HG03135 (cell line): ENCODE measurements around the gene COL15A1.
A peak's percentile ranks its signal among the peaks of the same experiment; 100 is the strongest.

Source experiments
- ATAC-seq: cut with Tn5 transposase; IDR thresholded peaks from one replicate; pipeline ENCODE4 v1.9.1; 2021; ENCODE audit warnings: mild to moderate bottlenecking, moderate library complexity; ENCODE audit not compliant: unreplicated experiment

Gene COL15A1

DNA sequence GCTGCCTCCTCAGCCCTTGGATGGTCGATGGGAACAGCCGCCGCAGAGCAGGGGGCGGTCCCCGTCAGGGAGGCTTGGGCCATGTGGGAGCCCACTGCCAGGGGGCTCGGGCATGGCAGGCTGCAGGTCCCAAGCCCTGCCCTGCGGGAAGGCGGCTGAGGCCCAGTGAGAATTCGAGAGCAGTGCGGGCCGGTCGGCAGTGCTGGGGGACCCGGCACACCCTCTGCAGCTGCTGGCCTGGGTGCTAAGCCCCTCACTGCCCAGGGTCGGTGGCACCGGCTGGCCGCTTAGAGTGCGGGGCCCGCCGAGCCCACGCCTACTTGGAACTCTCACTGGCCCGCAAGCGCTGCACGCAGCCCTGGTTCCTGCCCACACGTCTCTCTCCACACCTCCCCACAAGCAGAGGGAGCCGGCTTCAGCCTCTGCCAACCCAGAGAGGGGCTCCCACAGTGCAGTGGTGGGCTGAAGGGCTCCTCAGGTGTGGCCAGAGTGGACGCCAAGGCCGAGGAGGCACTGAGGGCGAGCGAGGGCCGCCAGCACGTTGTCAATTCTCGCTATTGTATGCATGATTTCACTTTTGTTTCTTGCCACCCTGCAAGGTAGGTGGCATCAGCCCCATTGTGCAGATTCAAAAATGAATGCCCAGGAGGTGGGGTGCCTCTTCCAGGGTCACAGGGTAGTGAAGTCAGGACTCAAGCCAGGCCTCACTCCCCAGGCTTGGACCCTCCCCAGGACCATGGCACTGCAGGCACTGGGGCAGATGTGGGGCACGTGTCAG lies 48.6 kb downstream of the COL15A1 start:
- no peak for ATAC-seq

DNA sequence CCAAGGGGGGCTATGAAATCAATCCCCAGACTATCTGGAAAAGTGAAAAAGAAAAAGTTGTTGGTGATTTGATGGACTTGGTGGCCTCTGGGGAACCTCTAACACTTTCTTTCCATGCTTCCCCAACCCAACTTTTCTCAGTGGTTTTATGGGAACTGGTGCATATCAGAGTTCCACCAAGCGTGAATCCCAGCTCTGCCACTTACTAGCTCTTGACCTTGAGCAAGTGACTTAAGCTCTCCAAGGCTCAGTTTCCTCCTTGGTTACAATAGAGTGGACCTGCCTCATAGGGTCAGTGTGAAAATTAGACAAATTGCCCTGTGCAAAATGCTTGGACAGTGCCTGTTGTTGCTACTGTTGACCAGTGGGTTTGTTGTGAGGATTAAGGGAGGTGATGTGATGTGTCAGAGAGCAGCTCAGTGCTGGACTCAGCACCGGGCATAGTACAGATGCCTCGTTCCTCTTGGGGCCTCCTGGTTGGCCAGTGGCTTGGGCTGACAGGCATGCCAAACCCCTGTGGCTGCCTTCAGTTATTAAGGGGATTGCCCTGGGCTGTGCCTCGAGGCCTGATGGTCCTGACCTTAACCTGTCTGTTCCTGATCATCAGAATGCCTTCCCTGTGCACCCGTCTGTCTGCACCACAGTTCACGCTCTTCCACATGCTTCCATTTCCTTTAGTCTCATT lies 49.3 kb downstream of the COL15A1 start:
- no peak for ATAC-seq

DNA sequence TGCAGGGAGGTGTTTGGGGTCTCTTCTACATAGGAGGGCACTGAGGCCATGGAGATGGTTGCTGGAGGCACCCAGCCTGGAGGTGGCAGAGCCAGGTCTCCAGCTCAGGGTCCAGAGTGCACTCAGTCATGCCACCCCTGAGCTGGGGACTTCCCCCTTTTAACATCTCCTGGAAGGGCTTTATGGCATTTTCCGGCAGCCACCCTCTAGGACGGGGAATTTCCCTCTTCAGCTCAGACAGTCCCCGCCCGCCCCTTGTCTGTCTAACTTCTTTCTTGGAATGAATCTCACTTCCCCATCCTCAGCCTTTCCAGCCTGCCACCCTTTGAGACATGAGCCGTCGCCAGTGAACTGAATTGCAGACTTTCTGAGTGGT lies 49.9 kb downstream of the COL15A1 start:
- ATAC-seq: peak; percentile 61

DNA sequence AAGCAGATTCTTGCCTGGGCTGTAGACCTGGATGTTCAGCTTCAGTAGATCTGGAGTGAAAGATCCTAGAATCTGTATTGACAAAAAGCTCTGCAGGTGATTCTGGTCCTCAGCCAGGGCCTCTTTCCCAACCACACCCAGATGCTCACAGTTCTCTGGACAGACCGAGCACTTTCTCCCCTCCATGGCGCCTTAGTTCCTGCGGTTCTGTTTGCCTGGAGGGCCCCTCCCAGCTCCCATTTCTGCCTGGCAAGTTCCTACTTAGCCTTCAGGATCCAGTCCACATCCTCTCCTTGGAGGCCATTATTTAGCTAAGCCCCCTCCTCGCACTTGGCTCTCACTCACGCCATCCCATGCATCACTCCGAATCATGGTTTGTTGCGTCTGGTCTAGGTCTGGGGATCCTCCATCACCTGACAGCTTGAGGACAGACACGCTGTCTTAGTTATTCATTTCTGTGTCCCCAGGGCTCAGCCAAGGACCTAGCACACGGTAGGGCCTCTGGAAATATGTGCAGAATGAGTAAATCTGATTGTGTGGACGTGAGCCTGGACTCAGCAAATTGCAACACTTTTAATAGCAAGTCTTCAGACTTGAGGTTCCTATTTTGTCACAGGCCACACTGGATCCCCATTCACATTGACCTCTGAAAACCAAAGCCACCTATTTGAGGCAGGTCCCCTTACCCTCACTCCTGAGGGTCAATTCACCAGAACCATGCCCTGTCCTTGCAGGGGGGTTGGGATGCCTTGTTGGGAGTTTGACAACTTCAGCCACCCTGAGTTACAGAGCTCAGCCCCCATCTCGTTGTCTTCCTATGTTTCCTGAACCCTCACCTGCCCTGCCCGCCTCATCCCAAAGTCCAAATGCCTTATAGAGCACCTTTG lies 50.7 kb downstream of the COL15A1 start:
- ATAC-seq: no peak

DNA sequence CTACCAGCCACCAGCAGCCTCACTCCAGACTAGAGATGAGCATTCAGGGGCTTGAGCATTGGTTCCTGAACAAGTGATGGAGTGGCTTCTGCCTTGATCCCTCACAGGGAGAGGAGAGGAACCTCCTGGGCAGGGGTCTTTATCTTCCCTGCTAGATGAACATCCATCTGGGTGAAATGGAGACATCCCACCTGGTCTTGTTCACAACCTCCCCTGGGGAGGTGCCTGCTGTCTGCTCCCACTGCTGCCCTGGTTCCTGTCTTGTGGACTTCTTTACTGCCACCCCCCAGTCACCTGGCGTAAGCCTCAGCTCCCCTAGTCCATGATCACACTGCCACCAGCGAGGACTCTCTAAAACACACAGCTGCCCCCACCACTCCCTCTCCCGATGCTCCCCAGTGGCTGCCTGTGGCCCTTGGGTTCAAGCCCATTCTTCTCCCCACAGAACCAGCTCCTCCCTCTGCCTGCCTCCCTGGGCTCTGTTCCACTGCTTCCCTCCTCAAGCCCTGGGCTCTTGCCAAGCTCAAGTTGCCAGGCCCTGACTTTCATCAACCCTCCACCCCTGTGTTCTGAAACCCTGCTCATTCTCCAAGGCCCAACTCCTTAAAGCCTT lies 51.5 kb downstream of the COL15A1 start:
- no peak for ATAC-seq

DNA sequence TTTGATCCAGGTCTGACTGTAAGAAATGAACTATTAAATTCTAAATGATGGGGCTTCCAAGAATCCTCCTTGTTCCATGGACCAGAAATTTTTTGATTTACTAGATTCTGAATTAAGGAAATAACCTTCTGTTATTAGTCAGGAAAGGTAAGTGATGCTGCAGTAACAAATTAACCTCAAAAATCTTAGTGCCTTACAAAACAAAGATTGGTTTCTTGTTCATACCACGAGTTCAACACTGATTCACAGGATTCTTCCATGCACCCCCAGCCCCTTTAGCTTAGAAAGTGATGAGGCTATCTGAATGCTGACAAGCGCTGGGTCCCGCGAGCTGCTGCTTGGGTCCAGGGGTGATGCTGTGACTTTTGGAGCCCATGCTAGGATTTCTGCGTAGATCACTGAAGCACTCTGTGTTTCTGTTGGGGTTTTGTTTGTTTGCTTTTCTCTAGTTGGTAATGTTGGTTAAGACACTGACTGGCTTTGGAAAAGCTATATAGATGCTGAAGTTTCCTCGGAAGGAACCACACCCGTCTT lies 52.3 kb downstream of the COL15A1 start:
- ATAC-seq: no peak

DNA sequence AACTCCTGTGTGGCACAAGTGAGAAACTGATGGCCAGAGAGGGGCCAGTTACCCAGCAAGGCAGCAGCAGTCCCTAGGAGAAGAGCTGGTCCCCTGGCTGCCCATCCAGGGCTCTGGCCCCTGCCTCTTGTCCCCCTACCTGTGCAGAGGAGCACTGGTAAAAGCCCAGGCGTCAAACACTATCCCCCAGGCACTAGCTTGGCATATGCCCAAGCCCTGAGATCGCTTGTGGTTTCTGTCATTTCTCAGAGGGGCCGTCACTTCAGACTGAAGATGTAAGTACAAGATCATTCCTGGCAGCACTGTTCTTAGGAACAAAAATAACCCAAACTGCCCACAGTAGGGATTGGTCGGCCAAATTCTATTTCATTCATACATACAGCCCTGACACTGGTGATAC lies 53.9 kb downstream of the COL15A1 start:
- ATAC-seq: no peak

DNA sequence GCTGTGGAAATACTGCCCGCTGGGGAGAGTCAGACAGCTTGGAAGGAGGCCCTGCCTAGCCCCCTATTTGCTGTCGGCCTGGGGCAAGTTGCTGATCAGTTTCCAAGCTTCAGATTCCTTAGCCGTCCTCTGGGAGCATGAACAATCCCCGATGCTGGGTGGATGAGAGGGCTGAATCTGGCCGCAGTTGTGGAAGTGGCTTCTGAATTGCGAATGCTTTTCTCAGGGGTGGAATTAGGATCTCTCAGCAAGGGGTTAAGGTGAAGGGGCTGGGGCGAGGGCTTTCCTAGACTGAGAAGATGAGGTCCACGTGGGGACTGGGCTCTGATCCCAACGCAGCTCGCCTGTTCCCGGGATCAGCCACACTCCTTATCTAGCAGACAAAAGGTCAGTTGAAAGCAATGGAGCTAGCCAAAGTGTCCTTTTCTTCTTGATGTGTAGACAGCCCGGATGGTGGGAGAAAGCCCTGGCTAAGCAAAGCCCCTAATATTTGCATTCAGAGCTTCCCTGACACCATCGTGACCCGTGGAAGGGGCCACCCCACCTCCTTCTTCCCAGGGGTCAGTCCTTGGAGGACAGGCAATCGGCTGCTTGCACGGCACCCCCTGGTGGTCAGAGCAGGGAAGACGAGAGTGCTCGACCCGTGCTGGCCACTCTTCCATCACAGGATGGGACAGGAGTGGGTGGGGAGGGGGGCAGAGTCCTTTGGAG lies 54.9 kb downstream of the COL15A1 start:
- ATAC-seq: peak; percentile 50

DNA sequence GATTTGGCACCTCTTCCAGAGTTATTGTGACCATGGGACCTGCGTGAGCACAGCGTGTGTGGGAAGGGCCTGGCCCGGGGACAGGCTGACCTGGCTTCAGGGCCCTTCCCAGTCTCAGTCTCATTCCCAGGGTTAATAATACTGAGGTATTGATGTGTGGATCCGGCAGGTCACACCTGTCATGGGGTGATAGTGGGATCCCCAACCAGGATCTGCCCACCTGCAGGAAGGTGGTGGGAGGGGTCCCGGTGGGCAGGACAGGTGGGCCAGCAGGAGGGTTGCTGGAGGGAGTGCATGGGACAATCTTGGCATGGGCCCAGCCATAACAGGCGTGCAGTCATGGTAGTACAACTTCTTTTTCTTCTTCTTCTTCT lies 55.4 kb downstream of the COL15A1 start:
- ATAC-seq: peak; percentile 12

DNA sequence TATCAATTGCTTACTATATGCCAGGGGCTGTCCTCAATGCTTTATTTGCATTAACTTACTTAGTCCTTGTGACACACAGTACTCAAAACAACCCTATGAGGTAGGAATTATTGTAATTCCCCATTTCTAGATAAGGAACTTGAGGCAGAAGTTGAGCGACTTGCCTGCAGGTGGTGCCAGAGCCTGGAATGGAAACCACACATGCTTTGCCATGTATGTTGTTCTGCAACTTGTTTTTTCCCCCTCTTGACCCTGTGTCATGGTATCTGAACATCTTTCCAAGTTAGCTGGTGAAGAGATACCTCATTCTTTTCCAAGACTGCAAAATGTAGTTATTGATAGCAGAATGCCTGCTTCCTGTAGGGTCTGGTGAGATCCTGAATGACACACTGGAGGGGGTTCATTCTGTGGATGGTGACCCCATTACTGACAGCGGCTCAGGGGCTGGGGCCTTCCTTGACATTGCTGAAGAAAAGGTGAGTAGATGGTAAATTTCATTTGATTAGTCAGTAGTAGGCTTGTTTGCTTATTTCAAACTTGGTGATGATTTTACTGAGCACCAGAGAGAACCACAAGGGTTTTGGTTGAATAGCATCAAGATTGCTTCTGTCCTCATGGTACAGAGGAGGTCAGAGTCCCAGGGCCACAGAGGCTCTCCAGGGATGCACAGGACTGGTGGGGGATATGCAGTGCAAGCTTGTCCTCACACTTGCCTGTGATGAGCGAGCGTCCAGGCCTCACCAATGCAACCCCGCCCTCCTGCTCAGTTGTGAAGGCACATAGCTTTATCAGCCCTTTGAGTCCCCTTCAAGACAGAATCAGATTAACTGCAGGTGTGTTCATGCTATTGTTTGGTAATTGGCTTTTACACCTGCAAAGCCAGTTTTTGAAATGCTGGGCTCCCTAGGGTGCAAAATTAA lies 57.0 kb downstream of the COL15A1 start:
- peak; percentile 53 for ATAC-seq

DNA sequence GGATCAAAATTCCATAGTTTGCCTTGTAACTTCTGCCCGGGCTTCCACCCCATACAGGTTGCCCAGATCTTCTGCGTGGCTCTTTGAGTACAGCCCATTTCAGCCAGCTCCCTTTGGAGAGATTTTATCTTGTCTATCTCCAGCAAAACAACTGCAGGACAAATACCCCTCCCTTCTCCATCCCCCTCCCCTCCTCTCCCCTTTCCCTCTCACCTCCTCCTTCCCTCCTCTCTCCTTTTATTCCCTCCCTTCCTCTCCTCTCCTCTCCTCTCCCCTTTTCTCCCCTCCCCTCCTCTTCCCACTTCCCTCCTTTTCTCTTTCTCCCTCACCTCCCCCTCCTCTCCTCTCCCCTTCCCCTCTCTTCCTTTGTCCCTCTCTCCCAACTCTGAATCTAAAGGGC lies 58.2 kb downstream of the COL15A1 start:
- ATAC-seq: no peak

DNA sequence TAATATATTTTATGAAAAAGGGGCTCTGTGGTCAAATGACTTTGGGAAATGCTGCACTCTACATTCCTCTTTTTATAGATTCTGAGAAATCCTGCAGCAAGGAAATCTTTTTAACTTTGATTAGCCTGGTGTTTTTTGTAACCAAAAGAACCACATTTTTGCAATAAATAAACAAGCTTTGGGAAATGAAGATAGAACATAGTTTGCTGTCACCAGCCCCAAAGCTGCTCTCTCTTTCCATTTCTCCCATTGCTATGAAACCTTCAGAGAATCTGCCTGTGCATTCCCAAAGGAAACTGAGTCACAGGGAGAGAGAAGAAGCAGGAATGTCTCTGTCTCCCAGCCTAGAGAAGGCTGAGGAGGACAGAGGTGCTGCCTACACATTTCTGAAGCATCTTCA lies 59.0 kb downstream of the COL15A1 start:
- no peak for ATAC-seq

DNA sequence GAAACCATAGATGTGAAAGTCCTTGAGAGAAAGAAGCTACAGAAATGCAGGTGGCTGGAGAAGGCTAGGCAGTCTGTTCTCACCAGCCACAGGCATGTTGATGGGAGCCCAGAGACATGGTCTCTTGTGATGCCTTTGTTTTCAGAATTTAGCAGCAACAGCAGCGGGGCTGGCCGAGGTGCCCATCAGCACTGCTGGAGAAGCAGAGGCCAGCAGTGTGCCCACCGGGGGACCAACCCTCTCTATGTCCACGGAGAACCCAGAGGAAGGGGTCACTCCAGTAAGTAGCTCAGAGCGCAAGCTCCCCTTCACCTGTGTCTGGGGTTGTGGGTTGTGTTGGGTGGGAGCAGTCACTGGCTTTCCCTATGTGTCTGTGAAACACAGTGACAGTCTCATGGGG lies 59.6 kb downstream of the COL15A1 start:
- ATAC-seq: no peak

DNA sequence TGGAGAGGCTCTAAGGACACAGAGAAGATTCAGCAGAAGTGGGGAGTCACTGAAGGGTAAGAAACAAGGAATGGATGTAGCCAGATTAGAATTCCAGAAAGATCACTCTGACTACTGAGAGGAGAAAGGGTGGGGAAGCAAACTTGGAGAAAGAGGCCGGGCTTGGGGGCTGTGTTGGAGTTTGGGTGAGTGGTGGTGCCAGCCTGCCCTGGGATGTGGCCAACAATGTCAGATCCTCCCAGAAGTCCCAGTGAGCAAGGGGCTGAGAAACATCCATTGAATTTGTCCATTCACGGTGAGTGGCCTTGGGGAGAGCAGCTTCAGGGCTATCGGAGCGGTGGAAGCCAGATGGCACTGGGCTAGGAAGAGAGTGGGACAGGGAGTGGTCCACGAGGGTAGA lies 60.4 kb downstream of the COL15A1 start:
- no peak for ATAC-seq

DNA sequence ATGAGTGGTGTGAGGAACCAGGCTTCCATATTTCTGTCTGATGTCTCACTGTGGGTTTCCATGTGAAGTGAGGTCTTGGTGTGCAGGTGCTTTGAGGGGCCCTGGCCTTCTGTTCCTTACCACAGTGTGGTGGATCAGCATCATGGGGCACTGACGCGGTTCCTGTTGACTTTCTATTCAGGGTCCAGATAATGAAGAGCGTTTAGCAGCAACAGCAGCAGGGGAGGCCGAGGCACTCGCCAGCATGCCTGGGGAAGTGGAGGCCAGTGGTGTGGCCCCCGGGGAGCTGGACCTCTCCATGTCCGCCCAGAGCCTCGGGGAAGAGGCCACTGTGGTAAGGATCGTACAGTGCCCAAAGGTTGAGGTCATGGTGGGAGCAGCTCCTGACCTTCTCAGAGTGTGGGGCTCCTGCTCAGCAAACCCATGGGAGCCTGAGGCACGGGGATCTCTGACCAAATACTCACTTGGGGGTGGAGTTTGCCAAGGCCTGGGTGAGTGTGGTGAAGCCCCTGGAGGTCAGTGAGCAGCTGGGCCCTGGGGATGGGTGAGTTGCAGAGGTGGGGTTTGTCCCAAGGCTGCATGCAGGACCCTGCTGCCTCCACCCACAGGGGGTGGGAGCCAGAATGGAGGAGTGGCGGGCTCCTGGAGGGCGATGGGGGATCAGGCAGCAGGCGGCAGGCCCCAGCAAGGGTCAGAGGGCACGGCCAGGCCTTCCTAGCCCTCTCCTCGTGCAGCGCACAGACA lies 61.2 kb downstream of the COL15A1 start:
- ATAC-seq: no peak

DNA sequence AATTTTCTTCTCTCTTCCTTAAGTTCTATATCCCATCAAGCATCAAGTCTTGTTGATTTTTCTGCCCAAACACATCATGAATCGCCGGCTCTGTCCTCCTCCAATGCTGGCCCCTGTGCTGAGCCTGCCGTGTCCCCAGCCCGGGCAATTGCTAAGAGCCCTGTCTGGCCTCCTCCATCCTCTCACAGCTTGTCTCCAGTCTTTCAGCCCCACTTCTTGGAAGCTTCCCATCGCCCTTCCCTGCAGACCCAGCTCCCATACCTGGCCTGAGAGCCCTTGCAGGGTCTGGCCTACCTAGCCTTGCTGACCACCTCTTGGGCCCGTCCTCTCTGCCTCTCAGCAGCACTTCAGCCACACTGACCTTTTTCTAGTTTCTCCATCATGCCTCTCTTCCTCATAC lies 61.9 kb downstream of the COL15A1 start:
- ATAC-seq: no peak

DNA sequence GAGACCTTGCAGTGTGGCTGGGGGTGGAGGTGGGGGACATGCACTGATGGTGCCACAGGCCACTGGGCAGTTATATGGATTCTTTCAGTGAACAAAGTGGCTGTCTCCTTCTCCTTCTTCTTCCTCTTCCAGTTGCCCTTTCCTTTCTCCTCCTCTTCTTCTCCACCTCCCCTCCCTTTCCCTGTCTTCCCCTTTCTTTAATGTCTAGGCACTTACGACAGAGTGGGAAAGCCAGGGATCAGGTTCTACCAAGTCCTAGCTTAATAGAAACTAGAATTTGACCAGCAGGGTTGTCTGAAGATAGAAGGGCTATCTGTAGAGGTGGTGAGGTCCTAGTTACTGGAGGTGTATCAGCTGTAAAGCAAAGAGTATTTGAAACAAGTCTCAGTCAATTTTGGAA lies 62.8 kb downstream of the COL15A1 start:
- ATAC-seq: no peak

DNA sequence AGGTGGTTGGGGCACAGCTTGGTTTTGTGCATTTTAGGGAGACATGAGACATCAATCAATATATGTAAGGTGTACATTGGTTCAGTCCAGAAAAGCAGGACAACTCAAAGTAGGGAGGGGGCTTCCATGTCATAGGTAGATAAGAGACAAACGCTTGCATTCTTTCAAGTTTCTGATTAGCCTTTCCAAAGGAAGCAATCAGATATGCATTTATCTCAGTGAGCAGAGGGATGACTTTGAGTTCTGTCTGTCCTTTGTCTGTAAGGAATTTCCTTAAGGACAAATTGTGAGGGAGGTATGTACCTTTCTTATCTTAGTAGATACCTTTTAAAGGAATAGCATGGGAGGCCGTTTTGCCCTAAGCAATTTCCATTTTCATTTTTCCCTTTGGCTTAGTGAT lies 63.3 kb downstream of the COL15A1 start:
- ATAC-seq: no peak

DNA sequence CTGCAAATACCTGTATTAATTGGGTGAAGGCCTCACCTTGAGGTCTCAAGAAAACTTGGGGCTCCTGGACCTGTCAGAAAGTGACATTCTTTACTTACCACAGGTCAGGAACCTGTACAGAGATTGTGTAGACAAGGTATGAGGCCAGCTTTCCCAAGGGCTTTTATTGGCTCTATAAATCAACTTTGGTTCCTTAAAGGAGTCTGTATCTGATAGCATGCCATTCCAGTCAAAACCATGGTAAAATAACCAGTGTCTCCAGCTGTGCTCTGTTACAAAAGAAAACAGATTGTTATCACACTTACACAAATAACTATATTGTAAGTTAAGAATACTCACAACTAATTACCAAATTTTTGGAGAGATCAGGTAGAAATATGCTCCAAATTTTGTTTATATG lies 64.5 kb downstream of the COL15A1 start:
- ATAC-seq: no peak
